Urothelium cell line (cell line): ENCODE measurements around the gene POLR2H.

Experiments used
- DNase-seq: peaks from one replicate; pipeline ENCODE4 v3.0.0; 2011; ENCODE audit warnings: low spot score, mixed read lengths
- FAIRE-seq: peaks from 2 replicates; lab custom pipeline; 2011; peaks lifted over from hg19 to GRCh38; lab: Jason Lieb, UNC

POLR2H gene

DNA sequence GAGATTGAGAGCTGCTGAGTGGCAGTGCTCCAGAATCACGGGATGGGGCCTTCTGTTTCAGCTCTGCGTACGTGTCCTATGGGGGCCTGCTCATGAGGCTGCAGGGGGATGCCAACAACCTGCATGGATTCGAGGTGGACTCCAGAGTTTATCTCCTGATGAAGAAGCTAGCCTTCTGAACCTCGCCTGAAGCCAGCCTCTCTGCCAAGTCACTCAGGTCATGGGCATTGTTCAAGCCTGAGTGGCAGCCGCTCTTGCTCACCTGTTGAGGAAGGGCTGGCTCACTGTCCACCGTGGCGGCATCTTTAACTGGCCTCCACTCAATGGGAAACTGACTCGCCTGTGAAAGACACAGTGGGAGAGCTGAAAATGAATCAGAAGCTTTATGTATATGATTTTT, 6.6 kb downstream of the POLR2H start:
- no peak for FAIRE-seq
- DNase-seq, result no peak

DNA sequence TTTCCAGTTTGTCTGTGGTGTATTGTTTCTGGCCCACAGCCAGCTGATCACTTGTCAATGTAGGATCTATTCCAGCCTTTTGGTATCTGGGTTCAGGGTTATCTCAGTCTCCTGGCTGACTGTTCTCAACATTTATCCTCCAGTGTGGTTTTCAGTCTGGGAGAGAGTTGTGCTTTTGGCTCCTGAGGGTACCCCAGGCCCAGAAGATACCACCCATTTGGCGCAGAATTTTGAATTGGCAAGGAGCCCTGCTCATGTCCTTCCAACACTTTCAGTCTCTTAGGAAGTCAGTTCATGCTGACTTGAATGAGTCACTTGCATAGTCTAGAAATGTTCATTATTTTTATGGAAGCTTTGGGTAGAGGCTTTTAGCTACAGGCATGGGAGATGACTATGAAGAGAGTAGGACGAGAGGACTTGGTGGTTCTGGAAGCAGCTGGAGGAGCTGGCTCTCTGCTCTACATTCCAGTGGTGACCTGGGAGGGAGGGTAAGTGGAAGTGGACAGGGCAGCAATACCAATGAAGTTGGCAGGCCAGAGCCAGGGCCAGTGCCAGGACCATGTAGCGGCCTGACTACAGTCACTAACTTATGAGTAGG, 7.2 kb downstream of the POLR2H start:
- DNase-seq, result no peak
- FAIRE-seq, result no peak

DNA sequence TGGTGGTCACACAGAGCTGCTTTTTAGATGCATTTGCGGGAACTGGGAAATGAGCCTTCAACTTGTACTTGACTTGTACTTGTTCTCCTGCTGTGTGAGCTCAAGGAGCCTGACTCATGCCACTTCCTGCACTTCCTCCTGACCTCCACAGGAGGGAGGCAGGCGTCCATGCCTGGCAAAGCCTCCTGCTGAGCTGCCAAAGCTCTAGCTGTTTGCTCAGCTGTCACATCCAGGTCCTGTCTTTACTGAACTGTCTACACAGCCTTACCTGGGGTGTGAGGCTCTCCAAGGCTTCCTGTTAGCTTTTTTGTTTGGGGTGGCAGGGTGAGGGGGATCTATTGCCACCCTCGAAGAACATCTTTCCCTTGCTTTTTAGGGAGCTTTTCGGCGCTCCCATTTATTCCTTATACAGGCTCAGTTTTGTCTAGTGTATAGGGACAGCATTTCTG, 10.1 kb downstream of the POLR2H start:
- DNase-seq (peak; percentile 89), FAIRE-seq (no peak)

DNA sequence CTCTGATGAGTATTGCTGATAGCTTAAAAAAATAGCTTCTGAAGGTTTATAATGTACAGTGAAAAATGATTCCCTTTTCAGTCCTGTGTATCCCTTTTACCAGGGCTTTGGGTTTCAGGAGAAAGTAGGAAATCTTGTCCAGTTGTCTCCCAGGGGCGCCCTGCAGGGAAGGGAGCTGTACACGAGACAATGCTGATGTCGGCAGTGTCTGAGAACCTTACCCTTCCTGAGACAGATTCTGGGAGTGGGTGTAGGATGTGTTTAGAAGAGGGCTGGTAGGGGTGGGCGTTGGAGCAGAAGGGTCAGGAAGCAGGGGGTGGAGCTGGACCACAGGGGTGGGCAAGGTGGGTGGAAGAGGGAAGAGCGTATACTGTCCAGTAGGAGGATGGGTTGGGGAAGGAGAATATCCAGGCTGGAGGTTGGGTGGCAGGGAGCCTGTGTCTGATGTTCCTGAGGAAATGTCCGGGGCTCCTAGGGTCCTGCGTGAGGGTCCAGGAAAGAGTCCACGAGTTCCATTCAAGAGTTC, 10.8 kb downstream of the POLR2H start:
- no peak for FAIRE-seq

DNA sequence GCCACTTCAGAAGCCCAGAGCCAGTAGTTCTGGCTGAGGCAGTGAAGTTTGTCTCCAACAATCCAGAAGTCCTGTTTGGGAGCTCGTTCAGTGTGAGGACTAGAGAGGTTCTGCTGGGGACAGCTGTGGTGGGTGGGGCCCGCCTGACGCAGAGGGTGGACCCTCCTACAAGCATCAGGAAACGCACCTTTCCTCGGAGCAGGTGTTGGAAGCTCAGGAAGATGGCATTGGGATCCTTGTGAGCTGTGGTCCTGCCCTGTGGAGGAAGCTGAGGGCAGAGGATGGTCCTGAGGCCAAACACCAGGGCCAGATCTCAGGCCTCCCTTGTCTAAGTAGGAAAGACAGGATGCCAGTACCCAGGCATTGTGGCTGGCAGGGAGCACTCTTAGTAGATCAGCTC, 11.4 kb downstream of the POLR2H start:
- FAIRE-seq (no peak), DNase-seq (no peak)

More for the DNA sequence above, 10.8 kb downstream of the POLR2H start:
- DNase-seq, result no peak

DNA sequence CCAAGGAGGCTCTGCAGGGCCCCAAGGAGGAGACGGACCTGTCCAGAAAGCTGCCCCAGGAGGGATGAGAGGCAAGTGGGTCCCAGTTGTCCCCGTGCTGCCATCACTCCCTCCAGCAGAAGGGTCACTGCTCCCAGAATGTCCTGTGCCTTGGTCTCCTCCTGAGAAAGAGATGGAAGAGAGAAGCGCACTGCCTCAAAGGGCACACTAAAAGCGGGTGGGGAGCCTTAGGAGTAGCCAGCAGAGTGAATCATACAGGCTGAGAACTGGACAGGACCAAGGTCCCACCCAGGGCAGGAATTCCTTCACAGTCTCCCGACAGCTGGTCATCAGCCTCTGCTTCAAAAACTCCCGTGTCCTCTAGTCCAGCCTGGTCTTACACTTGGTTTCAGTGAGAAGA, 11.9 kb downstream of the POLR2H start:
- FAIRE-seq, result no peak
- DNase-seq, result no peak

DNA sequence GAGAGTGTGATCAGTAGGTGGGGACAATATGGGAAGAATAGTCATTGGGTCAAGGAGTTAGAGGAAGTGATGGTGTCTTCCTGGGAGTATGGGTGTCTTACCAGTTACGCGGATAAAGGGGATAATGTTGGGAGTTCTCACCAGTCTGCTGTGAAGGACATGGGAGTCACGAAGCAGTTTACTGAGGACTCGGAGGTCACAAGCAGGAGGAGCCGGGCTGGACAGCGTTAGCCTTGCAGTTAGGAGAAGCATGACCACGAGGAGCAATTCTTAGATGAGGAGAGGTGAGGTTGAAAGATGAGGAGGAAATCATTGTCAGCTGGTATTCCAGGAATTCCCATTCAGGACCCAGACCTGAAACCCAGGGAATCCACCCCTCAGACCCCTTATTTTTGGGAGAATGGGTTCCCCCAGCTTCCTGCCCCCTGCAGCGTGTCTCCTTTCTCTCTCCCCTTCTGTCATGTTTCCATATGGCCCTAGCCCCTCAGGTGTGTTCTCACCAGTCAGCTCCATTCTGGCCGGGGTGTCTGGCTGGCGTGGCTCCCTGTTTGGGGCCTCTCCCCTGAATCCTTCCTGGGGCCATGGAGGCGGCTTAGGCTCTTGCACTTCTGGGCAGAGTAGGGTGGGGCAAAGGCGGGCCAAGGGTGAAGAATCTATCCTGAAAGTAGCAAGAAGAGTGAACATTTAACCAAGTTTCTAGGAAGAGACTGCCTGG, 14.4 kb downstream of the POLR2H start:
- FAIRE-seq (peak; percentile 5), DNase-seq (no peak)

DNA sequence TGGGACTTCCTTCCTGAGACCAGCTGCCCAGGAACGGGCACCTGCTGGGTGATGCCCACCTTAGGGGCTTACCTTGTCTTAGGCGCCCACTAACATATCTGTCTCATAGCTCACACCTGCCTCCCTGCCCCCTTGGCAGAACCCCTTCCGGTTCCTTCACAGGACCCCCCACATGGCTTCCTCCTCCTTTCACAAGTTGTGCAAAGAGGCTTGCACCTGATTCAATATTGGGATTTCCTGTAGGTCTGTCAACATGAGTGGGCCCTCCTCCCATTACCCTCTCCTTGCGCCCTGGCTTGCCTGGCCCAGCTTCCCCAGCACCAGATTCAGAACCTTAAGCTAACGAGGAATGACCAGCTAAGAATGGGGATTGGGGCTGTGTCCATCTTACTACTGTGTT, 15.9 kb downstream of the POLR2H start:
- DNase-seq (no peak), FAIRE-seq (no peak)

DNA sequence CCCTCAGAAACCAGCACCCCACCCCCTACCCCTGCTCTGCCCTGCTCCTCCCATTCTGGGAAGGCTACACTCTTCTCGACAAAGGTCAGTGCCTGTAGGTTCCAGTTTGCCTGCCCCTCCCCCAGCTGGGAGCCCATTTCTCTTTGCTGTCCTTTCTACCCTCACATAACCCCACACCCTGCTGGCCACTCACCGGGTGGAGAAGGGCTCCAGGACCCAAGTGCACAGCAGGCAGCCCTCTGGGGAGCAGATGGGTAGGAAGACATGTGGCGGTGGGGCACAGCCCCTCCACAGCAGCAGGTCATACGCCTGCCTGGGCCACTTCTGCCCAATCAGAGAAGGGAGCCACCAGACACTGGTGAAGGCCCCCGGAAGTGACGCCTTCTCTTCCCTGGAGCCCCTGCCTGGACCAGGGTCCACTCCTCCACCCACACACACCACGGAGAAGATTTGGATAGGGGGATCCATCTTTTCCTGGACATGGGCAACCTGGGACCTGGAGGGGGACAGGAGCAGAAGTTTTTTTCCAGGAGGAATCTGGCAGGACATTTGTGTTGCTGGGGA, 16.5 kb downstream of the POLR2H start, which contains the start of gene THPO:
THPO (minus strand) TSS at position 326 of the 564 bp plus-strand sequence. CDS start 1,948 bp downstream, outside the sequence.
- DNase-seq (no peak), FAIRE-seq (peak; percentile 55)

DNA sequence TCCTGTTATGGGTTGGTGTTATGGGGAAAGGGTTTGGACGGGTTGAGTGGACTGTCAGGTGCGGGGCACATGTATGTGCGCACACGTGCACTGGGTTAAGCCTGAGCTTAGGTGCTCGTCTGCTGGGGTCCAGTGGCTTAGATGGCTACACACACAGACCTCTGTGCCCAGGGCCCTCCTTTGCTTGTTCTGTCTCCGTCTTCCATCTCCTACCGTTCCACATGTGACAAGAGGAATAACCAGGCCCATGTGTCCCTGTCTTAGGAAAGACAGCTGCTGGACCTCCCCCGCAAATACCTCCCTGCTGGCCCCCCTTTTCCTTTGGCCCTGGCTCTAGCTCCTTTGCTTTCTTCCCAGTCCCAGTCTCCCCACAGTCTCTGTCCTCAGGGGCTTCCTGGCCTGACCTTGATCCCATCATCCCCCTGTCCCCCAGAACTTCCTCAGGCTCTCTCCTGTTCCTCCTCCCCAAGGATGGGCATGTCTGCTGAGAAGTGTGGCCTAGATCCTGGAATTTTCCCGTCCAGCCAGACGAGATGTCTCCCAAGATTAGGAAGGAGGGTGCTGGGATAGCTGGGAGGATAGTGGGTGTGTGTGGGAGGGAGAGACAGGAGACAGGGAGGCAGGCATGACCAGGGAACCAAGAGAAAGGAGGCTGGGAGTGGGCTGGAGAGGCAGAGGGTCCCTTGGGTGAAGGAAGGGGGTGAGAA, 17.3 kb downstream of the POLR2H start:
- DNase-seq (no peak), FAIRE-seq (no peak)

DNA sequence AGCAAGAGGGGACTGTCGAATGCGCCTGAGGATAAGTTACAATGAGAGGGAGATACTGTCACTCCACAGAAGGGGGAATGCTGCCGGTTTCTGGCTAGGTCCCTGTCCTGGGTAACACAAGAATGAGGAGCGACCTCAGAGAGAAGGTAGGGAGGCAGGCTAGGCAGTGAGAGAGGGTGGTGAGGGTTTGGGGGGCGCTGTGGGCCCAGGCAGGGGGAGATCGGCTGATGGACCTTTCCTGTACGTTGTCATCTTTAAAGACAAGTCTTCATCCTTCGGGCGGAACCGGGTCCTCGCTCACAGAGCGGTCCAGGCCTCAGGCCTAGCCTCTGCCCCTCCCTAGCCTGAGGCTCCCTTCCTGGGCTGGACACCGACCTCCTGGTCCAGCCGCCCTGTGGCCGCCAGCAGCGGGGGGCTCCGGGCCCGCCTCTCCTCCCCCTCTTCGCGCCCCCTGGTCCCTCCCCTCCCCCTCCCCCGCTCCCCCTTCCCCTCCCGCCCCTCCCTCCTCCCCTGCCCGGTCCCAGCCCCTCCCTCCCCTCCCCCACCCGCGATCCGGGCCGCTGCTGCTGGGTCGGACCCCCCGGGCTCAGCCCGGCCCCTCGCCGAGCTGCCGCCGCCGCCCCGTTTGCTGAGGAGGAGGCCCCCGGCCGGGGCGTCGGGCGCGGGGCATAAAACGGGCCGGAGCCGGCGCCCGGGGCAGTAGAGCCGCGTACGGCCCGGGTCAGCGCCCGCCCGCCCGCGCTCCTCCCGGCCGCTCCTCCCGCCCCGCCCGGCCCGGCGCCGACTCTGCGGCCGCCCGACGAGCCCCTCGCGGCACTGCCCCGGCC, 18.1 kb downstream of the POLR2H start, which contains the start of gene CHRD:
CHRD (plus strand) TSS at position 697 of the 827 bp plus-strand sequence. CDS start 265 bp downstream, outside the sequence.
- DNase-seq (no peak), FAIRE-seq (no peak)

DNA sequence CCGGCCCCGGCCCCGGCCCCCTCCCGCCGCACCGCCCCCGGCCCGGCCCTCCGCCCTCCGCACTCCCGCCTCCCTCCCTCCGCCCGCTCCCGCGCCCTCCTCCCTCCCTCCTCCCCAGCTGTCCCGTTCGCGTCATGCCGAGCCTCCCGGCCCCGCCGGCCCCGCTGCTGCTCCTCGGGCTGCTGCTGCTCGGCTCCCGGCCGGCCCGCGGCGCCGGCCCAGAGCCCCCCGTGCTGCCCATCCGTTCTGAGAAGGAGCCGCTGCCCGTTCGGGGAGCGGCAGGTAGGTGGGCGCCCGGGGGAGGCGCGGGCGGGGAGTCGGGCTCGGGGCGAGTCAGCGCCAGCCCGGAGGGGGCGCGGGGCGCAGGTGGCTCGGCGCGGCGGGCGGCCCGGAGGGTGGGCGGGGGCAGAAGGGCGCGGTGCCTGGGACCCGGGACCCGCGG, 18.7 kb downstream of the POLR2H start:
- peak; percentile 84 for DNase-seq
- peak; percentile 76 for FAIRE-seq

DNA sequence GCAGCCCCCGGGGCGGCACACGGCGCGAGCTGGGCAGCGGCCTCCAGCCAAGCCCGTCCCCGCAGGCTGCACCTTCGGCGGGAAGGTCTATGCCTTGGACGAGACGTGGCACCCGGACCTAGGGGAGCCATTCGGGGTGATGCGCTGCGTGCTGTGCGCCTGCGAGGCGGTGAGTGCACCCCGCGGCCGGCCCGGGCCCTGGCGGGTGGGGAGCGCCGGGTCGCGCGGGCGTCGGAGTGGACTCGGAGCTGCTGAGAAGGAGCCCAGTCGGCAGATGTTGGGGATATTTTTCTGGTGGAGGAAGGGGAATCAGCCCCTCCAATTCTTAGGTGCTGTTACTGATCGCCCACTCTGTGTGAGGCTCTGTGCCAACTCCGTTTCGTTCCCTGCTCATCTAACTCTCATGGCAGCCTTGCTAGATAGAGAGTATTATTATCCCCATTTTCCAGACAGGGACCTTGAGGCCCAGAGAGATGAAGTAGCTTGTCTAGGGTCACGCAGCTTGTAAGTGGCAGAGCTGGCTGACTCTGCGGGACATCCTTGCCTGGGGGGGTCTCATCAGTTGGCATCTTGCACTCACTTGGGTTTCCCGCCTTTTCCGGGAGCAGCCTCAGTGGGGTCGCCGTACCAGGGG, 19.2 kb downstream of the POLR2H start:
- DNase-seq (no peak), FAIRE-seq (peak; percentile 9)

DNA sequence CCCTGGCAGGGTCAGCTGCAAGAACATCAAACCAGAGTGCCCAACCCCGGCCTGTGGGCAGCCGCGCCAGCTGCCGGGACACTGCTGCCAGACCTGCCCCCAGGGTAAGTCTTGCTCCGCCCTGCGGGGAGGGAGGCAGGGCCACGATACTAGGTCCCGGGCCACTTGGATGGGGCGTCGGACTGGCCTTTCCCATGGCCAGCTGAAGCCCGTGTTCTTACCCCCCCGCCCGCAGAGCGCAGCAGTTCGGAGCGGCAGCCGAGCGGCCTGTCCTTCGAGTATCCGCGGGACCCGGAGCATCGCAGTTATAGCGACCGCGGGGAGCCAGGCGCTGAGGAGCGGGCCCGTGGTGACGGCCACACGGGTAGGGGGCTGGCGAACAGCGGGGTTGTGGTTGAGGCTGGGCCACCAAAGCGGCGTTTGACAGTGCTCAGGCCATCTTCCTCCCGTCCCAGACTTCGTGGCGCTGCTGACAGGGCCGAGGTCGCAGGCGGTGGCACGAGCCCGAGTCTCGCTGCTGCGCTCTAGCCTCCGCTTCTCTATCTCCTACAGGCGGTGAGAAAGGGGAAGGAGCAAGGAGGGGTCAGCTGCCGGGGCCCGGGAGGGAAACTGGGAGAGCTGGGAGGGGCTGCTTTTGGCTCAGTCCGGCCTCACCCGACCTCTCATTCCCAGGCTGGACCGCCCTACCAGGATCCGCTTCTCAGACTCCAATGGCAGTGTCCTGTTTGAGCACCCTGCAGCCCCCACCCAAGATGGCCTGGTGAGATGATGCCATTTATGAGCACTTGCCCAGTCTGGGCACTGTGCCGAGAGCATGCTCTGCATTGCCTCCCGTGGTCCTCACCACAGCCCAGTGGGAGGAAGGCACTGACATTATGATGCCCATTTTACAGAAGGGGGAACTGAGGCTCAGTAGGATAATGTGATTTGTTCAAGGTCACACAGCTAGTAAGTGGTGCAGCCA, 20.0 kb downstream of the POLR2H start:
- DNase-seq, result no peak
- FAIRE-seq, result no peak

DNA sequence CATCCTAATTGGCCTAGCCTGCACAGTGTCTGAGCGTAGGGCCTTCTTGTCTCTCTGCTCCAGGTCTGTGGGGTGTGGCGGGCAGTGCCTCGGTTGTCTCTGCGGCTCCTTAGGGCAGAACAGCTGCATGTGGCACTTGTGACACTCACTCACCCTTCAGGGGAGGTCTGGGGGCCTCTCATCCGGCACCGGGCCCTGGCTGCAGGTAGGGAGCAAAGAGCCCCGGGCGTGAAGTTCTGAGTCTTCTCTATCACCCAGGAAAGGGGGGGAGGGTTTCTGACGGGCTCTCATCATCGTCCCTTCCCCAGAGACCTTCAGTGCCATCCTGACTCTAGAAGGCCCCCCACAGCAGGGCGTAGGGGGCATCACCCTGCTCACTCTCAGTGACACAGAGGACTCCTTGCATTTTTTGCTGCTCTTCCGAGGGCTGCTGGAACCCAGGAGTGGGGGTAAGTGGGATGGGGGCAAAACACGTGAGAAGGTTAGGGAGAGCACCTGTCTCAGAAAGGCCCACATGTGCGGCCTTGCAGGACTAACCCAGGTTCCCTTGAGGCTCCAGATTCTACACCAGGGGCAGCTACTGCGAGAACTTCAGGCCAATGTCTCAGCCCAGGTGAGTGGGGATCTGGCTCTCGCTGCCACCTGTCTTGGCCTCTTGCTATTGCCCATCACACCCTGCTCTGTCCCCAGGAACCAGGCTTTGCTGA, 21.0 kb downstream of the POLR2H start:
- no peak for DNase-seq
- no peak for FAIRE-seq

DNA sequence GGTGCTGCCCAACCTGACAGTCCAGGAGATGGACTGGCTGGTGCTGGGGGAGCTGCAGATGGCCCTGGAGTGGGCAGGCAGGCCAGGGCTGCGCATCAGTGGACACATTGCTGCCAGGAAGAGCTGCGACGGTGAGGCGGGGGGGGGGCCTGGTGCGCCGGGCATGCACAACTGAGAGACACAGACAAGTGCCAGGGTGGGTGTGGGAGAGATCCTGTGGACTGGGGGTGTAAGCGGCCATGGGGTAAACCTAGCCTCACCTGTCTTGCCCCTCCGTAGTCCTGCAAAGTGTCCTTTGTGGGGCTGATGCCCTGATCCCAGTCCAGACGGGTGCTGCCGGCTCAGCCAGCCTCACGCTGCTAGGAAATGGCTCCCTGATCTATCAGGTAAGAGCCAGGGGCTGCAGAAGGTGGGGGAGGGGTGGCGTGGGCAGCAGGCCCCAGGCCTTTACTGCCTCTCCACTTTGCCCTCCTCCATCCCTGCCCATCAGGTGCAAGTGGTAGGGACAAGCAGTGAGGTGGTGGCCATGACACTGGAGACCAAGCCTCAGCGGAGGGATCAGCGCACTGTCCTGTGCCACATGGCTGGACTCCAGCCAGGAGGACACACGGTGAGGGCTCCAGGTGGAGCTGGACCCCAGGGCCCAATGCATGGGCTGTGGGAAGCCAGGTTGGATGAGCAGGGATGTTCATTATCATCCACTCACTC, 21.7 kb downstream of the POLR2H start:
- no peak for FAIRE-seq
- DNase-seq, result no peak

DNA sequence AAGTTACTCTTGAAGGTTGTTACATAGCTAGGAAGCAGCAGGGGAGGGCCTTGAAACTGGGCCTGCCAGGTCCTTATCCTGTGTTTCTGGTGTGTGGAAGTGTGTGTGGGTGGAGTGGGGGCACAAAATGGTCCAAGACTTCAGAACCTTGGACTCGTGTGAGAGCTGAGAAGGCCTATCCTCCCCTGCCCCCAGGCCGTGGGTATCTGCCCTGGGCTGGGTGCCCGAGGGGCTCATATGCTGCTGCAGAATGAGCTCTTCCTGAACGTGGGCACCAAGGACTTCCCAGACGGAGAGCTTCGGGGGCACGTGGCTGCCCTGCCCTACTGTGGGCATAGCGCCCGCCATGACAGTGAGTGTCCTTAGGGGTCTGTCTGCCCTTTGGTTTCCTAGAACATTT, 22.8 kb downstream of the POLR2H start:
- no peak for DNase-seq
- no peak for FAIRE-seq
